Stimulated activated naive CD8-positive, alpha-beta T cell treated with anti-CD3 and anti-CD28 coated beads, Interleukin-15, amount 100 ng/mL, for 72 hours (primary cell): ENCODE measurements around the gene ZNF776.

Experiments used
- ATAC-seq: fragments of 150-1000 bp; cut with Tn5 transposase; 2 replicates; pipeline ENCODE4 v1.10.0; 2021; ENCODE audit warnings: mild to moderate bottlenecking, moderate library complexity
- DNase-seq, 2 donors: peaks; one replicate each; pipeline ENCODE4 v3.0.0; 2021 to 2022
- H3K27ac Mint-ChIP-seq, 2 donors: one replicate each; pipeline ENCODE4 v1.8.0; 2022; ENCODE audit warnings: mild to moderate bottlenecking in 2 of 2, mixed read lengths in 2 of 2, moderate library complexity in 2 of 2
- H3K27me3 Mint-ChIP-seq: one replicate; pipeline ENCODE4 v1.8.0; 2022; ENCODE audit warnings: mixed read lengths
- H3K4me1 Mint-ChIP-seq: one replicate; pipeline ENCODE4 v1.8.0; 2022; ENCODE audit warnings: mild to moderate bottlenecking, mixed read lengths
- H3K4me3 Mint-ChIP-seq, 2 donors: one replicate each; pipeline ENCODE4 v1.8.0; 2022; ENCODE audit warnings: mild to moderate bottlenecking in 2 of 2, mixed read lengths in 2 of 2, moderate library complexity in 1 of 2
- H3K9me3 Mint-ChIP-seq, 2 donors: one replicate each; pipeline ENCODE4 v1.8.0; 2022; ENCODE audit warnings: mixed read lengths in 2 of 2

ZNF776 gene

GRCh38 chr19:57803594-57804325 is 57.1 kb downstream of the ZNF776 start:
- peak overlapping the region; percentile 84 to 92 for H3K4me3 Mint-ChIP-seq
- H3K9me3 Mint-ChIP-seq = no peaks in the 10 kb centered on the region
- no peaks in the 10 kb centered on the region for H3K27me3 Mint-ChIP-seq
- H3K4me1 Mint-ChIP-seq = peaks cover 27% of the 10 kb centered on the region
- DNase-seq (no peak), ATAC-seq (no peak)
- peak overlapping the region; percentile 82 for H3K27ac Mint-ChIP-seq

GRCh38 chr19:57807541-57807940 is 60.9 kb downstream of the ZNF776 start:
- H3K27ac Mint-ChIP-seq = no peak overlapping the region
- peaks cover 37% of the 10 kb centered on the region for H3K4me1 Mint-ChIP-seq

More at GRCh38 chr19:57807541-57807940, 60.9 kb downstream of the ZNF776 start:
- Mint-ChIP-seq H3K27me3 (no peaks in the 10 kb centered on the region), H3K9me3 (no peaks in the 10 kb centered on the region), H3K4me3 (no peak overlapping the region)
- DNase-seq = no peak
- ATAC-seq = no peak
